ENCODE results near the gene SLU7.

DNA sequence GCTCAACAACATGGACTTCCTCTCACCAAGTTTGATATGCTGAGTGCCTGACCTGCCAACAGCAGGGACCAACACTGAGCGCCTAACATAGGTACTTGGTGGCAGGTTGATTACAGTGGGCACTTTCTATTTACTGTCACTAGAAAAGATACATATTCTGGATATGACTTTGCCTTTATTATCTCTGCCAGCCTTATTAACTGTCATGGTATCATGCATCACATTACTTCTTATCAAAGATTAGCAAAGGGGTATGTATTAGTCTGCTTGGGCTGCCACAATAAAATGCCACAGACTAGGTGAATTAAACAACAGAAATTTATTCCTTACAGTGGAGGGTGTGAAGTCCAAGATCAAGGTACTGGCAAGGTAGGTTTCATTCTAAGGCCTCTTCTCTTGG, 34.2 kb downstream of the SLU7 start:
- TF ChIP-seq, protein P1, sequence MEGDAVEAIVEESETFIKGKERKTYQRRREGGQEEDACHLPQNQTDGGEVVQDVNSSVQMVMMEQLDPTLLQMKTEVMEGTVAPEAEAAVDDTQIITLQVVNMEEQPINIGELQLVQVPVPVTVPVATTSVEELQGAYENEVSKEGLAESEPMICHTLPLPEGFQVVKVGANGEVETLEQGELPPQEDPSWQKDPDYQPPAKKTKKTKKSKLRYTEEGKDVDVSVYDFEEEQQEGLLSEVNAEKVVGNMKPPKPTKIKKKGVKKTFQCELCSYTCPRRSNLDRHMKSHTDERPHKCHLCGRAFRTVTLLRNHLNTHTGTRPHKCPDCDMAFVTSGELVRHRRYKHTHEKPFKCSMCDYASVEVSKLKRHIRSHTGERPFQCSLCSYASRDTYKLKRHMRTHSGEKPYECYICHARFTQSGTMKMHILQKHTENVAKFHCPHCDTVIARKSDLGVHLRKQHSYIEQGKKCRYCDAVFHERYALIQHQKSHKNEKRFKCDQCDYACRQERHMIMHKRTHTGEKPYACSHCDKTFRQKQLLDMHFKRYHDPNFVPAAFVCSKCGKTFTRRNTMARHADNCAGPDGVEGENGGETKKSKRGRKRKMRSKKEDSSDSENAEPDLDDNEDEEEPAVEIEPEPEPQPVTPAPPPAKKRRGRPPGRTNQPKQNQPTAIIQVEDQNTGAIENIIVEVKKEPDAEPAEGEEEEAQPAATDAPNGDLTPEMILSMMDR (conservative IDR thresholded peaks at IDR 0.05; ENCODE audit: low read depth, low read length), result no peak
- no peak for TF ChIP-seq EZH2 (IDR thresholded peaks at IDR 0.05; ENCODE audit: low read length, unreplicated experiment)
- no peak for TF ChIP-seq EZH2phosphoT487 (IDR thresholded peaks at IDR 0.05; ENCODE audit: borderline replicate concordance, low read length)

Data from PC-3 (cell line).